ENCODE data around the gene MUC4. TPM values are rescaled to one million over a fixed set of nuclear protein-coding genes. Genes with fewer than 3 reads are reported as not detected.

The MUC4 gene
- total RNA-seq, 6 donors from 2014 or later = 4.6 to 75.4 (median 11.3) TPM

DNA sequence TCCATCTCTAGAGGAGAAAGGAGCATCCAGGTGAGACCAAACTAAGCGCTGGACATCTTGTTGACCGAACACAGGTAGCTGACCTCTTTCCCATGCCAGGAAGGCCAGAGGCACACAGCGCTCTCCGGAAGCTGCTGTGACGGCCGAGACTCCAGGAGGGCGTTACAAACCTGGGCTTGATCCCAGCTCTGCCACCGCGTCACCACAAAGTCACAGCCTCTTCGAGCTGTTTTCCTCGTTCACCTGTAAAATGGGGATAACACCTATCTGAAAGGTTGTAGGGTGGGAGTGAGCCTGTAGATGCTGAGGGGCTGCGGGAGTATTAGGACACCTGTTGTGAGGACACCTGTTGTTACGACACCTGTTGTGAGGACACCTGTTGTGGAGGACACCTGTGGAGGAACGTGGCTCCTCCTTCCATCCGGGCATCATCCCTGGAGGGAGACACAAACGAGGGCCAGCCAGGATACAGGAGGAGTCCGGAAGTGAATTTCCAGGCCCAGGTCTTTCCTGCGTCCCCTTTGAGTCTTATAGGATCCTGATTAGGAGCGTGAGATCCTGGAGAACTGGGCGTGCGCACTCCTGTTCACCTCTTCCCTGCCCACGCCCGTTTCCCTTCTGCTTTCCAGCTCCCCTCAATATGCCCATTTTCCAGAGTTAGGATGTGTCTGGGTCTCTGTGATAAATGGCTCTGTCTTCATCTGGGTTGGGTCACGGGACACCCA, 2.3 kb upstream of the MUC4 start:
- ATAC-seq (ENCODE audit: low FRiP score in 2 of 2) (no peak), DNase-seq (no peak)
- no peaks in the 10 kb centered on the region for H3K9me3 ChIP-seq
- no peak overlapping the region for H3K4me3 ChIP-seq
- no peaks in the 10 kb centered on the region for H3K4me1 ChIP-seq
- H3K27me3 ChIP-seq = no peaks in the 10 kb centered on the region
- 86 to 93% methylated on average over 24 of the region's 24 CpGs for WGBS, 2 donors
- H3K36me3 ChIP-seq = no peaks in the 10 kb centered on the region
- H3K27ac ChIP-seq = no peak overlapping the region
- TF ChIP-seq POLR2AphosphoS5 (IDR thresholded peaks at IDR 0.05) (no peak), POLR2A (IDR thresholded peaks at IDR 0.05) (no peak), EP300 (IDR thresholded peaks at IDR 0.05) (no peak)
- TF ChIP-seq, protein P1, sequence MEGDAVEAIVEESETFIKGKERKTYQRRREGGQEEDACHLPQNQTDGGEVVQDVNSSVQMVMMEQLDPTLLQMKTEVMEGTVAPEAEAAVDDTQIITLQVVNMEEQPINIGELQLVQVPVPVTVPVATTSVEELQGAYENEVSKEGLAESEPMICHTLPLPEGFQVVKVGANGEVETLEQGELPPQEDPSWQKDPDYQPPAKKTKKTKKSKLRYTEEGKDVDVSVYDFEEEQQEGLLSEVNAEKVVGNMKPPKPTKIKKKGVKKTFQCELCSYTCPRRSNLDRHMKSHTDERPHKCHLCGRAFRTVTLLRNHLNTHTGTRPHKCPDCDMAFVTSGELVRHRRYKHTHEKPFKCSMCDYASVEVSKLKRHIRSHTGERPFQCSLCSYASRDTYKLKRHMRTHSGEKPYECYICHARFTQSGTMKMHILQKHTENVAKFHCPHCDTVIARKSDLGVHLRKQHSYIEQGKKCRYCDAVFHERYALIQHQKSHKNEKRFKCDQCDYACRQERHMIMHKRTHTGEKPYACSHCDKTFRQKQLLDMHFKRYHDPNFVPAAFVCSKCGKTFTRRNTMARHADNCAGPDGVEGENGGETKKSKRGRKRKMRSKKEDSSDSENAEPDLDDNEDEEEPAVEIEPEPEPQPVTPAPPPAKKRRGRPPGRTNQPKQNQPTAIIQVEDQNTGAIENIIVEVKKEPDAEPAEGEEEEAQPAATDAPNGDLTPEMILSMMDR (IDR thresholded peaks at IDR 0.05) = no peak

DNA sequence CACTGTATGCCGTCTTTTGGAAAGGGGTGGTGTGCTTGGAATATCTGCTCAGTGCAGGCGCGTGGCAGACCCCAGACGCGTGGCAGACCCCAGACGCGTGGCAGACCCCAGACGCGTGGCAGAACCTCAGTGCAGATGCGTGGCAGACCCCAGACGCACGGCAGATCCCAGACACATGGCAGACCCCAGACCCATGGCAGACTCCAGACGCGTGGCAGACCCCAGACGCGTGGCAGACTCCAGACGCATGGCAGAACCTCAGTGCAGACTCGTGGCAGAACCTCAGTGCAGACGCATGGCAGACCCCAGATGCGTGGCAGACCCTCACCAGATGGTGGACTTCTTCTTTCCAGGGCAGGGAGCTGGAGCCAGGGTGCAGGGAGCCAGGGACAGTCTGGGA, 637 bp upstream of the MUC4 start:
- Histone ChIP-seq H3K27ac (no peak overlapping the region), H3K9me3 (no peaks in the 10 kb centered on the region), H3K4me3 (no peak overlapping the region), H3K4me1 (no peaks in the 10 kb centered on the region), H3K27me3 (no peaks in the 10 kb centered on the region), H3K36me3 (no peaks in the 10 kb centered on the region)
- DNase-seq (no peak), ATAC-seq (ENCODE audit: low FRiP score in 2 of 2) (peak in 1 of 2 donors; percentile 35)
- TF ChIP-seq, protein P1 (IDR thresholded peaks at IDR 0.05) = no peak
- no peak for TF ChIP-seq POLR2AphosphoS5 (IDR thresholded peaks at IDR 0.05)
- 79 to 86% methylated on average over 5 to 20 of the region's 20 CpGs for WGBS, 2 donors

DNA sequence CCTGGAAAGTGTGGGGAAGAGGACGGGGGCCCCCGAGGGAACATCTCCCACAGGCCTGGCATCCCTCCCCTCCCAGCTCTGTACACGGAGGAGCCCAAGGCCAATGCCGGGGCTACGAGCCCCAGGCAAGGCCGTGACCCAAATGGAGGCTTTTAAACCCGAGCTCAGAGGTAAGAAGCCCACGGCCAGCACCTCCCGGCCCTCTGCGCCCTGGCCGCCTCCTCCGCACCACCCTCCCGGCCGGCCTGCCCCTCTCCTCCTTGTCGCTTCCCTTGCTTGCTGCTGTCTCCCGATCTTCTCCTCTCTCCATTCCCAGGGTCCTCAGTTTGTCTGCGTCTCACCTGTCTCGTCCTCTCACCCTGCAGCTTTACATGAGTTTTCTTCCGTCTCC, 1.3 kb downstream of the MUC4 start:
- TF ChIP-seq, protein P1 (IDR thresholded peaks at IDR 0.05) = no peak
- TF ChIP-seq POLR2AphosphoS5 (IDR thresholded peaks at IDR 0.05) = no peak
- TF ChIP-seq POLR2A (IDR thresholded peaks at IDR 0.05) = no peak
- TF ChIP-seq EP300 (IDR thresholded peaks at IDR 0.05) = no peak
- H3K36me3 ChIP-seq = no peaks in the 10 kb centered on the region
- no peaks in the 10 kb centered on the region for H3K9me3 ChIP-seq
- H3K27me3 ChIP-seq = no peaks in the 10 kb centered on the region
- ATAC-seq (ENCODE audit: low FRiP score in 2 of 2) = no peak
- H3K4me3 ChIP-seq = peak overlapping the region in 2 of 4 donors; percentile 13 to 42
- no peak overlapping the region for H3K27ac ChIP-seq
- 82 to 84% methylated on average over 16 of the region's 19 CpGs for WGBS, 2 donors
- H3K4me1 ChIP-seq = peaks cover 0 to 11% (median 5%) of the 10 kb centered on the region in 4 donors
- DNase-seq = peak in 1 of 2 donors; percentile 6

DNA sequence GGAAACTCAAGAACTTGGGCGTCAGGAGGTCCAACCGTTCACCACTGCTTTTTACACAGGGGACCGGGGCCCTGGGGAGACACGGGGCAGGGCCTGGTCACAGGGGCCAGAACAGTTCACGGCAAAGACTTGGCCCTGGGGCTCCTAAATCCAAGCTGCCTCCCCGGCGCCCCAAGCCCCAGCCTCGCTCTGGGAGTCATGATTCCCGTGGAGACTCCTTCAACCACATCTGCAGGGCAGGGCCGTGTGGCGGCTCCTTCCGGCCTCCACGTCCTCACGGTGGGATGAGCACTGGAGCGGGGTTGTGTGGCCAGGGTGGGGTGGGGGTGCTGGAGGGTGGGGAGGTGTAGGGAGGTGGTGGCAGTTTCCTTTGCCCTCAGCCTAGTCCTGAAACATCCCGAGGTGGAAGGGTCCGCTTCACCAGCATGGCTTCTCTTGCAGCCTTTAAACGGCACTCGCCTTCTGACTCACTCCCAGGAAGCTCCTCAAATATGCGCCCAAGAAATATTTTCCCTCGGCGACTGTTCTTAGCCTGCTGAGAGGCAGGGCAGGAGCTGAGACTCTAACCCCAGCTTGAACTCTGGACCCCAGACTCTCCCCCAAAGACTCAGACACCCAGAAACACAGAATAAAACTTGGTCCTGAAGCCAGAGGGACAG, 1.8 kb downstream of the MUC4 start:
- TF ChIP-seq POLR2AphosphoS5 (IDR thresholded peaks at IDR 0.05) (no peak), EP300 (IDR thresholded peaks at IDR 0.05) (no peak), POLR2A (IDR thresholded peaks at IDR 0.05) (no peak)
- TF ChIP-seq, protein P1 (IDR thresholded peaks at IDR 0.05) = no peak
- ATAC-seq (ENCODE audit: low FRiP score in 2 of 2) (no peak), DNase-seq (peak in 1 of 2 donors; percentile 12)
- peaks cover 0 to 16% (median 5%) of the 10 kb centered on the region in 4 donors for H3K4me1 ChIP-seq
- H3K4me3 ChIP-seq = peak overlapping the region in 2 of 4 donors; percentile 13 to 42
- no peaks in the 10 kb centered on the region for H3K9me3 ChIP-seq
- WGBS, 2 donors = 83 to 84% methylated on average over 22 of the region's 22 CpGs
- no peaks in the 10 kb centered on the region for H3K36me3 ChIP-seq
- H3K27ac ChIP-seq = no peak overlapping the region
- no peaks in the 10 kb centered on the region for H3K27me3 ChIP-seq

All from upper lobe of left lung (tissue), 6 donors.